Testis (tissue), 5 donors: ENCODE measurements around the gene WDR91. TPM values are rescaled to one million over a fixed set of nuclear protein-coding genes. Genes with fewer than 3 reads are reported as not detected.
A peak's percentile ranks its signal among the peaks of the same experiment; 100 is the strongest.

ENCODE experiments used
- DNase-seq: peaks from one replicate; pipeline ENCODE4 v3.0.0-alpha.2; 2019
- H3K27ac ChIP-seq, 2 donors: fragments of 200-600 bp; sonication (generic); one replicate each; pipeline ENCODE4 v1.5.1; 2019
- H3K27me3 ChIP-seq: fragments of 200-600 bp; sonication (generic); one replicate; pipeline ENCODE4 v1.5.1; 2019
- H3K36me3 ChIP-seq: fragments of 200-600 bp; sonication (generic); one replicate; pipeline ENCODE4 v1.5.1; 2017; ENCODE audit warnings: low read depth; ENCODE audit errors: missing control alignments
- H3K4me1 ChIP-seq: fragments of 200-600 bp; sonication (generic); one replicate; pipeline ENCODE4 v1.5.1; 2019
- H3K4me3 ChIP-seq, 2 donors: fragments of 200-600 bp; sonication (generic); one replicate each; pipeline ENCODE4 v1.5.1; 2017 to 2019
- H3K9me3 ChIP-seq: fragments of 200-600 bp; sonication (generic); one replicate; pipeline ENCODE4 v1.5.1; 2017
- POLR2A ChIP-seq: fragments of 450-650 bp; IDR thresholded peaks from one replicate; pipeline ENCODE4 v1.6.1; 2017; ENCODE audit warnings: antibody characterized with exemption, mild to moderate bottlenecking, moderate library complexity
- whole genome bisulfite sequencing, 2 donors: methylation state at CpG; one replicate each; pipeline ENCODE4 v1.1.5; 2018; 5-methylcytosine and 5-hydroxymethylcytosine counted together
- intact Hi-C: fragments of 100-400 bp; cut with DNase I; formaldehyde crosslinking; loops from one replicate; pipeline ENCODE4 v1.15.1; 2023; ENCODE audit warnings: low total_unique reads
- long read RNA-seq, 2 donors: transcript quantifications; one replicate each; lab custom pipeline, GENCODE V29; 2026
- polyA plus RNA-seq: library from polyadenylated mRNA; stranded (reverse); fragments of 350-450 nt; fragmentation: Illumina TruSeq; extraction: RNeasy Lipid Tissue Mini Kit (QIAGEN cat#74804); gene quantifications from one replicate; pipeline ENCODE4 v1.2.3, GENCODE V29; 2014; ENCODE audit warnings: low read depth, low replicate concordance; ENCODE audit not compliant: insufficient read depth
- total RNA-seq, 2 donors: library from RNA; depleted of rRNA; stranded (reverse); fragments of >200 nt; gene quantifications; one replicate each; pipeline ENCODE4 v1.2.3, GENCODE V29; 2016
- TF ChIP-seq, protein P1 (sequence below), 3 experiments: fragments of 450-650 bp in 2 of 3; fragments of 200-600 bp in 1 of 3; sonication (generic) in 1 of 3; IDR thresholded peaks; one replicate each; pipeline ENCODE4 v1.5.1; 2016 to 2019; ENCODE audit warnings: antibody characterized with exemption in 3 of 3, mild to moderate bottlenecking in 2 of 3, moderate library complexity in 1 of 3

The WDR91 gene
- total RNA-seq: 10 to 100 TPM; 23.8 to 46.6 TPM
- polyA plus RNA-seq: 29.5 TPM
- long read RNA-seq, donor 1, full-length matches to known transcripts: 1 of 1 reads
- long read RNA-seq, donor 1, partial matches to known transcripts: 0 of 1 reads
- long read RNA-seq, donor 1, other reads (novel, unspliced or antisense): 0 of 1 reads
- long read RNA-seq, donor 2, full-length matches to known transcripts: 2 of 2 reads
- long read RNA-seq, donor 2, partial matches to known transcripts: 0 of 2 reads
- long read RNA-seq, donor 2, other reads (novel, unspliced or antisense): 0 of 2 reads

DNA sequence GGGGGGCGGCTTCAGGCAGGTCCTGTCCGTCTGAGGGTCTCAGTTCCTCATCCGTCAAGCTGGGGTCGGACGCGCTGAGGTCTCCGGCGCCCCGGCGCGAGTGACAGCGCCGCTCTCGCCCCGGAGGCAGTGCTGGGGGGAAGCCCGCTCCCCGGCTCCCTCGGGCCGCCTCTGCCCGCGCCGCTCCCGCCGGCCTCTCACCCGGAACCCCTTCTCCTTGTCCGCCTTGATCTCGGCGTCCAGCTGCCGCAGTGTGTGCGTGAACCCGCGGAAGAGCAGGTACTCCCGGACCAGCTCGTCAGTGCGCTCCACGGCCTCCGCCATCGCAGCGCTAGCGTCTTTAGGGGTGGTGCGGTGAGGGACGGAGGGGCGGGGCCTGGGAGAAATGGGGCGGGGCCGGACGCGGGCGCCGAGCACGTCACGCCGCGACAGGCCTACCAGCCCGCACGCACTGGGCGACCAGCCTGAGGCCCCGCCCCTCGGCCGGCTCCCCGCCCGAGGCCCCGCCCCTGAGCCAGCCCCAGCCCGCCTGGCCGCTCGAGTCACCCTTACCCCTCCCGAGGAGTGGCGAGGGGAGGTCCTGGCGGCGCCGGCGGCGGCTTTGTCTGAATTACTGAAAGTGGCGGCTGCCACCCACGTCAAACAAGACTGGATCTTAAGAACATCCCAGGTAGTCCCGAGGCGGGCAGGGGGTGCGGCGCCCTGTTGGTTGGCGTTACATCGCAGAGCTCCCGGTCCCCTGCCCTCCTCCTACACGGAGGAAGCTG is at the start of gene WDR91:
WDR91 (minus strand) TSS at position 348 of the 767 bp plus-strand sequence; CDS start at position 324, 24 bp downstream.
- Histone ChIP-seq H3K4me3 (peak within 1 kb of the TSS; percentile 66 to 83), H3K36me3 (no peaks in the 10 kb centered on the region)
- 0 to 2% methylated on average over 9 to 58 of the region's 82 CpGs for WGBS, 2 donors

DNA sequence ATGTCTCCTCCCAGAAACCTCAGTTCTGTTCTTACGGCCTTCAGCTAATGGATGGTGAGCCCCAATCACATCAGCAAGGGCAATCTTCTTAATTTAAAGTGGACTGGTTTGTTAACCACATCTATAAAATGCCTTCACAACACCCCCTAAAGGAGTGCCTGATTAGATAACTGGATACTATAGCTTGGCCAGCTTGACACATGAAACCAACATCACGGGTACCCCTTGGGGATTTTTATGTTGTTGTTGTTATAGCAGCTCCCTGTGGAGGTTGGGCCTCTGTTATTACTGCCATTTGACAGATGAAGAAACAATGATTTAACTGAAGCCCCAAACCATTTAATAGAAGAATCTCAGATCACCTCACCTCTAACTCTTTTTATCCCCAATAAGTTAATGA is 49.1 kb upstream of the WDR91 start:
- Histone ChIP-seq H3K9me3 (no peaks in the 10 kb centered on the region), H3K27ac (peak overlapping the region; percentile 27 to 64), H3K36me3 (no peaks in the 10 kb centered on the region), H3K4me3 (no peak overlapping the region), H3K4me1 (peaks cover 32% of the 10 kb centered on the region), H3K27me3 (no peaks in the 10 kb centered on the region)
- intact Hi-C loops: no loop called here
- WGBS, 2 donors: 60 to 66% methylated on average over 2 of the region's 2 CpGs
- TF ChIP-seq POLR2A: no peak
- TF ChIP-seq, protein P1, sequence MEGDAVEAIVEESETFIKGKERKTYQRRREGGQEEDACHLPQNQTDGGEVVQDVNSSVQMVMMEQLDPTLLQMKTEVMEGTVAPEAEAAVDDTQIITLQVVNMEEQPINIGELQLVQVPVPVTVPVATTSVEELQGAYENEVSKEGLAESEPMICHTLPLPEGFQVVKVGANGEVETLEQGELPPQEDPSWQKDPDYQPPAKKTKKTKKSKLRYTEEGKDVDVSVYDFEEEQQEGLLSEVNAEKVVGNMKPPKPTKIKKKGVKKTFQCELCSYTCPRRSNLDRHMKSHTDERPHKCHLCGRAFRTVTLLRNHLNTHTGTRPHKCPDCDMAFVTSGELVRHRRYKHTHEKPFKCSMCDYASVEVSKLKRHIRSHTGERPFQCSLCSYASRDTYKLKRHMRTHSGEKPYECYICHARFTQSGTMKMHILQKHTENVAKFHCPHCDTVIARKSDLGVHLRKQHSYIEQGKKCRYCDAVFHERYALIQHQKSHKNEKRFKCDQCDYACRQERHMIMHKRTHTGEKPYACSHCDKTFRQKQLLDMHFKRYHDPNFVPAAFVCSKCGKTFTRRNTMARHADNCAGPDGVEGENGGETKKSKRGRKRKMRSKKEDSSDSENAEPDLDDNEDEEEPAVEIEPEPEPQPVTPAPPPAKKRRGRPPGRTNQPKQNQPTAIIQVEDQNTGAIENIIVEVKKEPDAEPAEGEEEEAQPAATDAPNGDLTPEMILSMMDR (IDR thresholded peaks at IDR 0.05): no peak
- DNase-seq: no peak

More for the DNA sequence above, at the start of gene WDR91:
- Histone ChIP-seq H3K27me3 (no peaks in the 10 kb centered on the region), H3K27ac (peak within 1 kb of the TSS; percentile 69 to 89), H3K9me3 (no peaks in the 10 kb centered on the region), H3K4me1 (peaks cover 17% of the 10 kb centered on the region)
- peak; percentile 97 for DNase-seq
- TF ChIP-seq, protein P1 (IDR thresholded peaks at IDR 0.05): no peak
- TF ChIP-seq POLR2A: peak; percentile 34
- intact Hi-C loops: no loop called here

GRCh38 chr7:135259702-135260101 is 48.4 kb upstream of the WDR91 start:
- WGBS, 2 donors: 86 to 100% methylated on average over 4 to 6 of the region's 6 CpGs
- intact Hi-C loops: no loop called here
- no peaks in the 10 kb centered on the region for H3K9me3 ChIP-seq
- DNase-seq: no peak
- H3K27ac ChIP-seq: peak overlapping the region in 1 of 2 donors; percentile 64
- H3K4me3 ChIP-seq: no peak overlapping the region
- TF ChIP-seq POLR2A: no peak
- TF ChIP-seq, protein P1 (IDR thresholded peaks at IDR 0.05): no peak
- no peaks in the 10 kb centered on the region for H3K27me3 ChIP-seq
- no peaks in the 10 kb centered on the region for H3K36me3 ChIP-seq
- H3K4me1 ChIP-seq: peaks cover 33% of the 10 kb centered on the region

DNA sequence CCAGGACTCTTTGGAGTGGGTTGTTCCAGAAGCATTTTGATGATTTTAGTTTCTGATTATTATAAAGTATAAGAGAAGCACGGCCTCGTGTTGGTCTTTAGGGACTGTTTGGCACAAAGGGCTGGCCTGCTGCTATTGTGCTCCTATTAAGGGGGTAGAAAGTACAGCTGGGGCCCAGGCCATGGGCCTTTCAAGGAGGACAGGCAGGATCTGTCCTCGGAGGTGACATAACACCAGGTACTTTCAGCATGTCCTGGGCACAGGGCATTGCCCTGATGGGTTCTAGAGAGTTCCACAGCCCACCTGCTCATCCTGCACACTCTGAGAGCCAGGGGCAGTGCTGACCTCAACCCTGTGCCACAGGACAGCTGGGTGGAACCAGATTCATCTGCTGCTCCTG is 47.3 kb upstream of the WDR91 start:
- Histone ChIP-seq H3K4me3 (no peak overlapping the region), H3K9me3 (no peaks in the 10 kb centered on the region), H3K4me1 (peaks cover 44% of the 10 kb centered on the region), H3K27ac (no peak overlapping the region), H3K27me3 (no peaks in the 10 kb centered on the region), H3K36me3 (no peaks in the 10 kb centered on the region)
- intact Hi-C loops: no loop called here
- DNase-seq: no peak
- no peak for TF ChIP-seq POLR2A
- TF ChIP-seq, protein P1 (IDR thresholded peaks at IDR 0.05): no peak
- 32 to 85% methylated on average over 3 of the region's 3 CpGs for WGBS, 2 donors
